Measurements from ENCODE around the gene DPP6.

DNA sequence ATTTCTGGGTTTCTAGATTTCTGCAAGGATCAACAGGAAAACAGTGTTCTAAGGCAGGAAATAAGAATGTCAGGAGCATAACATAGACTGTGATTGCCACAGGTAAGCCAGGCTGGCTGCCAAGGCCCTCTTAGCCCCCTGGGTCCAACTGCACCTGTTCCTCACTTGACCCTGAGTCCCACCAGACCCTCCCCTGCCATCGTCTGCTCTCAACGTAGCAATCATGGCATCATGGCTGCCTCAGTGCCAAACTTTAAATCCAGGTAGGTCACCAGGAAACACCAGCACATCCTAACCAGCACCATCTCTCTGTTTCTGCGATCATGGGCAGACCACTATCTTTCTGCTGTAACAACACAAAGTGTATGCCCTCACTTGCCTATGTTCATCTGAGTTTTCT is 683.6 kb downstream of the DPP6 start:
- TF ChIP-seq CTCF (IDR thresholded peaks at IDR 0.05) (no peak), POLR2A (IDR thresholded peaks at IDR 0.05) (no peak)

Data from Peyer's patch (tissue), 4 donors.